IMR-90 (cell line): ENCODE measurements around the gene MARCO. TPM values are rescaled to one million over a fixed set of nuclear protein-coding genes. Genes with fewer than 3 reads are reported as not detected.

ENCODE experiments used
- ATAC-seq: fragments of 200-7000 bp; cut with Tn5 transposase; 2 replicates; pipeline ENCODE4 v1.9.1; 2020; ENCODE audit warnings: low read depth, mild to moderate bottlenecking, moderate library complexity
- BruUV-seq: library from RNA; stranded (reverse); fragments of 400-500 nt; replicated peaks from 2 replicates; lab custom pipeline; 2021; lab: Mats Ljungman, UMichigan
- CTCF ChIA-PET: fragments of 300-600 bp; formaldehyde crosslinking; extraction: SDS; loops from one replicate; lab custom pipeline; 2021; ENCODE audit warnings: antibody characterized with exemption; lab: Yijun Ruan, JAX
- POLR2A ChIA-PET: fragments of 300-600 bp; sonication (Branson Sonifier 250); formaldehyde crosslinking; loops from one replicate; lab custom pipeline; 2022; ENCODE audit warnings: antibody characterized with exemption; ENCODE audit not compliant: unreplicated experiment; lab: Charles Lee
- DNase-seq: peaks from one replicate; pipeline ENCODE4 v3.0.0; 2013
- H2AFZ ChIP-seq: replicated peaks from 2 replicates; pipeline ENCODE3; 2013; ENCODE audit warnings: low read length, mild to moderate bottlenecking; ENCODE audit not compliant: poor library complexity
- H2AK5ac ChIP-seq: 2 replicates; pipeline ENCODE4 v1.6.1; 2013; ENCODE audit warnings: low read depth, low read length, inconsistent platforms
- H2AK9ac ChIP-seq: replicated peaks from 2 replicates; pipeline ENCODE3; 2013; ENCODE audit warnings: mild to moderate bottlenecking, low read depth, low read length, moderate library complexity; ENCODE audit not compliant: poor library complexity
- H2BK120ac ChIP-seq: 2 replicates; pipeline ENCODE4 v1.6.1; 2013; ENCODE audit warnings: low read depth, low read length, inconsistent platforms
- H2BK15ac ChIP-seq: 3 replicates; pipeline ENCODE4 v1.6.1; 2013; ENCODE audit warnings: low read depth, low read length, inconsistent platforms
- H2BK20ac ChIP-seq: 2 replicates; pipeline ENCODE4 v1.6.1; 2013; ENCODE audit warnings: low read depth, mild to moderate bottlenecking, inconsistent platforms, low read length, moderate library complexity
- H2BK5ac ChIP-seq: 2 replicates; pipeline ENCODE4 v1.6.1; 2013; ENCODE audit warnings: mild to moderate bottlenecking, low read depth, low read length, inconsistent platforms; ENCODE audit not compliant: poor library complexity, severe bottlenecking
- H3K14ac ChIP-seq: replicated peaks from 2 replicates; pipeline ENCODE4 v1.6.1; 2013; ENCODE audit warnings: low read depth, low read length, inconsistent platforms
- H3K18ac ChIP-seq: 2 replicates; pipeline ENCODE4 v1.6.1; 2013; ENCODE audit warnings: low read depth, low read length, control low read depth
- H3K23ac ChIP-seq: 2 replicates; pipeline ENCODE4 v1.6.1; 2013; ENCODE audit warnings: low read depth, low read length, inconsistent platforms
- H3K27ac ChIP-seq: 2 replicates; pipeline ENCODE4 v1.5.1; 2013; ENCODE audit warnings: mild to moderate bottlenecking, control low read depth, low read length; ENCODE audit not compliant: insufficient read depth
- H3K27me3 ChIP-seq: 2 replicates; pipeline ENCODE4 v1.6.1; 2013; ENCODE audit warnings: low read length; ENCODE audit not compliant: control insufficient read depth, insufficient read depth
- H3K36me3 ChIP-seq: 2 replicates; pipeline ENCODE4 v1.6.1; 2013; ENCODE audit warnings: low read length, mixed read lengths; ENCODE audit not compliant: control insufficient read depth, insufficient read depth
- H3K4ac ChIP-seq: 2 replicates; pipeline ENCODE4 v1.6.1; 2013; ENCODE audit warnings: low read depth, low read length, inconsistent platforms
- H3K4me1 ChIP-seq: 2 replicates; pipeline ENCODE4 v1.6.1; 2013; ENCODE audit warnings: low read length, mixed read lengths; ENCODE audit not compliant: control insufficient read depth, insufficient read depth
- H3K4me2 ChIP-seq: 2 replicates; pipeline ENCODE4 v1.6.1; 2013; ENCODE audit warnings: low read depth, mild to moderate bottlenecking, control low read depth, low read length, moderate library complexity
- H3K4me3 ChIP-seq: 2 replicates; pipeline ENCODE4 v1.5.1; 2013; ENCODE audit warnings: low read depth, mild to moderate bottlenecking, control low read depth, low read length, moderate library complexity; ENCODE audit not compliant: insufficient read depth
- H3K56ac ChIP-seq: 2 replicates; pipeline ENCODE4 v1.6.1; 2013; ENCODE audit warnings: low read length, inconsistent platforms; ENCODE audit not compliant: insufficient read depth; ENCODE audit errors: extremely low read depth
- H3K79me1 ChIP-seq, 2 experiments: 2 replicates each; pipeline ENCODE4 v1.6.1; 2013; ENCODE audit warnings: low read length in 2 of 2, inconsistent platforms in 1 of 2, low read depth in 1 of 2
- H3K9ac ChIP-seq: 2 replicates; pipeline ENCODE4 v1.6.1; 2013; ENCODE audit warnings: low read depth, low read length, control low read depth
- H3K9me1 ChIP-seq: 2 replicates; pipeline ENCODE4 v1.6.1; 2013; ENCODE audit warnings: low read length, inconsistent platforms; ENCODE audit not compliant: insufficient read depth
- H3K9me3 ChIP-seq: 2 replicates; pipeline ENCODE4 v1.6.1; 2013; ENCODE audit warnings: low read length; ENCODE audit not compliant: control insufficient read depth, insufficient read depth
- H4K20me1 ChIP-seq: 2 replicates; pipeline ENCODE4 v1.6.1; 2013; ENCODE audit warnings: low read length, inconsistent platforms; ENCODE audit not compliant: insufficient read depth
- H4K5ac ChIP-seq: 2 replicates; pipeline ENCODE4 v1.6.1; 2013; ENCODE audit warnings: mild to moderate bottlenecking, low read depth, low read length, control low read depth
- H4K8ac ChIP-seq, 2 experiments: 2 replicates each; pipeline ENCODE4 v1.6.1; 2013; ENCODE audit warnings: low read depth in 2 of 2, low read length in 2 of 2, control low read depth in 1 of 2, inconsistent platforms in 1 of 2
- H4K91ac ChIP-seq: 2 replicates; pipeline ENCODE4 v1.6.1; 2013; ENCODE audit warnings: low read depth, low read length, inconsistent platforms; ENCODE audit not compliant: insufficient read depth
- RAD21 ChIP-seq: IDR thresholded peaks from 2 replicates; pipeline ENCODE4 v1.6.1; 2012; ENCODE audit warnings: low read length, improper control_type of control experiment
- RCOR1 ChIP-seq: IDR thresholded peaks from 2 replicates; pipeline ENCODE4 v1.6.1; 2012; ENCODE audit warnings: mild to moderate bottlenecking, low read length, improper control_type of control experiment; ENCODE audit not compliant: insufficient replicate concordance
- WGBS, 2 experiments: methylation state at CpG; one replicate each; pipeline versions ENCODE4 v1.1.5 to v1.1.7; 2013; ENCODE audit warnings: missing lambda C conversion rate in 2 of 2; ENCODE audit not compliant: insufficient read length in 1 of 2; ENCODE audit errors: extremely low coverage in 2 of 2; 5-methylcytosine and 5-hydroxymethylcytosine counted together
- dilution Hi-C: fragments of 300-500 bp; cut with HindIII; formaldehyde crosslinking; loops from one replicate; pipeline ENCODE4 v1.14.3; 2018; ENCODE audit warnings: low sequenced_read_pairs; ENCODE audit not compliant: unreplicated experiment
- in situ Hi-C: fragments of 300-500 bp; cut with MboI; formaldehyde crosslinking; loops from 3 replicates; pipeline ENCODE4 v1.14.3; 2019; ENCODE audit warnings: low sequenced_read_pairs, inconsistent platforms, mixed read lengths
- intact Hi-C: fragments of 100-400 bp; cut with micrococcal nuclease; formaldehyde crosslinking; loops from 2 replicates; pipeline ENCODE4 v1.10.0; 2022
- polyA plus RNA-seq, 3 experiments: library from polyadenylated mRNA; depleted of rRNA; stranded (reverse); fragments of >200 nt; gene quantifications; 2 replicates each; pipeline ENCODE4 v1.2.3, GENCODE V29; 2012; ENCODE audit warnings: low replicate concordance in 1 of 3
- total RNA-seq: library from RNA; depleted of rRNA; stranded (reverse); fragments of >200 nt; gene quantifications from 2 replicates; pipeline ENCODE4 v1.2.3, GENCODE V29; 2012

Gene MARCO
- total and polyA plus RNA-seq, 2 of the 4 experiments (the other 2 are of a cell fraction) = not detected

- H2BK120ac ChIP-seq = no peak overlapping the region
- no peak overlapping the region for H3K56ac ChIP-seq
- H3K4me3 ChIP-seq = no peak overlapping the region
- no peak overlapping the region for H3K23ac ChIP-seq
- no peak overlapping the region for H2AK5ac ChIP-seq
- DNase-seq (no peak), ATAC-seq (no peak)
- H4K20me1 ChIP-seq = no peaks in the 10 kb centered on the region
- H4K8ac ChIP-seq = no peak overlapping the region
- no peaks in the 10 kb centered on the region for H3K9me1 ChIP-seq
- in situ Hi-C loops = no loop called here
- no peaks in the 10 kb centered on the region for H3K9me3 ChIP-seq
- H3K4ac ChIP-seq = no peak overlapping the region
- H3K79me1 ChIP-seq = no peaks in the 10 kb centered on the region
- no peak overlapping the region for H3K4me2 ChIP-seq
- no peak overlapping the region for H2BK15ac ChIP-seq
- H2BK5ac ChIP-seq = no peak overlapping the region
- TF ChIP-seq RAD21 (no peak), RCOR1 (no peak)
- no peak overlapping the region for H3K27ac ChIP-seq
- H2AK9ac ChIP-seq = no peak overlapping the region
- no TSS peak for BruUV-seq
- no peak overlapping the region for H2BK20ac ChIP-seq
- H4K5ac ChIP-seq = no peak overlapping the region
- H3K36me3 ChIP-seq = no peaks in the 10 kb centered on the region
- no peaks in the 10 kb centered on the region for H3K4me1 ChIP-seq
- dilution Hi-C loops = no loop called here
- WGBS, 2 experiments = no CpG with 5 or more reads among the region's 1 CpG
- no peak overlapping the region for H4K91ac ChIP-seq
- no peak overlapping the region for H2AFZ ChIP-seq
- H3K18ac ChIP-seq = no peak overlapping the region
- H3K9ac ChIP-seq = no peak overlapping the region
- intact Hi-C loops = no loop called here
- ChIA-PET CTCF (no interaction called here), POLR2A (no interaction called here)
- no peaks in the 10 kb centered on the region for H3K27me3 ChIP-seq
- H3K14ac ChIP-seq = no peak overlapping the region
Observed at GRCh38 chr2:118937817-118938216, 4.2 kb upstream of the MARCO start.
